HuH-7.5 (cell line): ENCODE measurements around the gene TRIM49B.
"Not testable (repeated sequence)": the region's sequence is repeated elsewhere in the genome, so short reads cannot be mapped to it uniquely, and the experiment has no call there.

Source experiments
- DNase-seq: peaks from one replicate; pipeline ENCODE4 v3.0.0; 2011; ENCODE audit warnings: low spot score

The TRIM49B gene

DNA sequence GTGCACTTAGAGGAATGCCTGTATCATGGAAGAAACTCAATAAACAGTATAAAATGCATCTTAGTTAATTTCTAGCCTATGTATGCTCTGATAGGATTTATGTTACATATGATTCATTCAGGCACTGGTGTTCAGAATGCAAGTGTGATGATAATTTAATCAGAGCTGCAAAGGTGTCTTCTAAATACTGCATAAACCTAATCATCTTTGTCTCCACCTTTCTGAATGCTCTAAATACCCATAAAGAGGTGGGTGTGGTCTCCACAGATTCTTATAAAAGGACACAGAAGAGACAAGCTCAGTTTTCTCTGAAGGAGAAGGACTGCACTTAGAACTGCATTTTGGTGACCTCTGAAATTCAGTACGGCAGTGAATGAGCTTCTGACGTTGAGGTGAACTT, at the start of gene TRIM49B:
TSS of gene TRIM49B (plus strand) at position 301 of the 400 bp plus-strand sequence. CDS start 2,777 bp downstream, outside the sequence.
- DNase-seq, result not testable (repeated sequence)

- DNase-seq, result not testable (repeated sequence)
These were observed 44.8 kb upstream of the TRIM49B start, which contains the start of gene TRIM51G for GRCh38 chr11:48983785-48984184. Gene TRIM51G, minus strand, starts transcription at chr11:48983885. Its CDS starts 2,190 bp downstream, at chr11:48981695.

DNA sequence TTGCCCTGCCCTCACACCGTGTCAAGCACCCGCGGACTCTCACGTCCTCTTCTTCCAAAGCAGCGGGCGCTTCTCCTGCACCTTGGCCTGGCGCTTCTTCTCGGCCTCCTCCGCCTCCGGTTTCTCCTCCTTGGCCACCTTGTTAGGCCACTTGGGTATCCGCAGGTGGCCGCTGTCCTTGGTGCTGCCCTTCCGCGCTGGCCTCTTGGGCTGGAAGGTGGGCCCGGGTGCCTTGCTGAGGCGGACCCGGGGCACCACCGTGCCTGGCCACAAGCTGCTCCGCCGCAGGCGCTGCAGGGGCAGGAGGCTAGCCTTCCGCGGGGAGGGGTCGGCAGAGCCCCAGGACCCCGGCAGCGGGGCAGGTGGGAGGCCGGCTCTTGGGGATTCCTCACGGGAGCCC, 19.6 kb downstream of the TRIM49B start:
- DNase-seq, result not testable (repeated sequence)

DNA sequence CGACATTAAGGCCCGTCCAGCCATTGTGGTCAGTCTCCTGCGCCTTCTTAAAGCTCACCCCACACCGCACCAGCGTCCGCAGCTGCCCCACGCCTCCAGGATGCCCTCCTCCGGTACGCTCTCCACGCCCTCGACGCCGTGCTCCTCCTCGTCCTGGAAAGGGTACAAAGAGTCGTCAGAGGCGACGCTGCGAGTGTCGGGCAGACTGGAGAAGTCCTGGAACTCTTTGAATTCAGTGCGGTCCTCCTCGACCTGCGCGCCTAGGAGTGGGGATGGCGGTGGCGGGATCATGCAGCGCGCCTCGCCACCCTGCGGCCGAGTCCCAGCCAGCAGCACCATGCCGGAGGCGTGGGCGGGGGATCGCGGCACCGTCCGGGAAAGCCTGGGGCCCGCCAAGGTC, 21.2 kb downstream of the TRIM49B start:
- not testable (repeated sequence) for DNase-seq

- DNase-seq, result not testable (repeated sequence)
These were observed 30.4 kb downstream of the TRIM49B start, which contains the start of gene TRIM64C for GRCh38 chr11:49059012-49059411. Gene TRIM64C, minus strand, starts transcription at chr11:49059112. Its CDS starts 0 bp downstream, at chr11:49059112.

- not testable (repeated sequence) for DNase-seq
These were observed 41.3 kb downstream of the TRIM49B start for GRCh38 chr11:49069897-49070296.
